GM21526 (cell line): Measurements from ENCODE around the gene VIPR2.
"Not testable (repeated sequence)": the region's sequence is repeated elsewhere in the genome, so short reads cannot be mapped to it uniquely, and the experiment has no call there.

Source experiments
- ATAC-seq: cut with Tn5 transposase; IDR thresholded peaks from one replicate; pipeline ENCODE4 v1.9.1; 2021; ENCODE audit warnings: moderate library complexity; ENCODE audit not compliant: unreplicated experiment, low FRiP score

The VIPR2 gene

DNA sequence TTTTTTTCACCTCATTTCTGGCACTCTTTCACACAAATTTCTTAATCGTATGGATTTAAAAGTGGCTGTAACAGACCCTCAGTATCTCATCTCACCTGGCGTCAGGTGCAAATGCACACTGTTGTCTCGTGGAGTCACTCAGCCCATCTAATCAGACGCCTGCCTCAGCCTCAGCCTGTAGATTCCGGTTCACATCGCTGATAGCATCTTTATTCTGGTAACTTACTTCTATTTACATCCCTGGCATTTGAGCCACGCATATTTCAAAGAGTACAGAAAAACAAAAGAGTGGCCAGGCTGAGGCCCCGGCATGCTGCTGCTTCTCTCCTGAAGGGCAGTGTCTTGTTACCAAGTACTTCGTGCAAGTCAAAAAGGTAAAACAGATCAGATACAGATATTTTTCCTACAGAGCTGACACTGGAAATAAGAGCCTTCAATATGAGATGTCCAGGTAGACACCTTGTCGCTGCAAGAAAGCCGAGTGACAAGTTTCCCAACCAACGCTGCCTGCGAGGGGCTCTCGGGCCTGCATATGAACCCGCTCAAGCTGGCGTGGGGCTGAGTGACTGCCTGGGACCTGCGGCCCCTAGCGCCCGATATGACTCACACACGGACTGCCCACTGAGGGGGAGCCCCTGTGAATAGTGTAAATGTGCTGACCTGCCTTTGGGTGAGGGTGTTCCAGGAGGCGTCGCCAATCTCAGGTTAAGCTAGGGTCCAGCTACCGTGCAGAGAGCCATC, 4.3 kb downstream of the VIPR2 start:
- ATAC-seq, result no peak

DNA sequence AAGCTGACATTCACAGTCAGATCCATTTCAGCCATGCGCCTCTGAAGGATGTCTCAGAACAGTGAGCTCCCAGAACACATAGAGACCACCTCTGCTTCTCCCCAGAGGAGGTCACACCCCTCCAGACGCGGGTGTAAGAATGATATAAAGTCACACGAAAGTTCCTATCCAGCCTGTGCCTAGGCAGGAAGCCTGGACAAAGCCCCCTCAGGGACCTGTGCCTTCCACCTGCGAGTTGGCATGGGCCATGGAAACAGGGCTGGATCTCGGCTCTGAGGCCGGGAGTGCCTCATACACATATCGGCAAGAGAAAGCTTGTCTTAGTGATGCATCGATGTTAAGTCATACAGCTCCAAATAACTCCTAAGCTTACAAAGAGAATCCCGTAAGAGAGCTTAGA, 5.0 kb downstream of the VIPR2 start:
- no peak for ATAC-seq

DNA sequence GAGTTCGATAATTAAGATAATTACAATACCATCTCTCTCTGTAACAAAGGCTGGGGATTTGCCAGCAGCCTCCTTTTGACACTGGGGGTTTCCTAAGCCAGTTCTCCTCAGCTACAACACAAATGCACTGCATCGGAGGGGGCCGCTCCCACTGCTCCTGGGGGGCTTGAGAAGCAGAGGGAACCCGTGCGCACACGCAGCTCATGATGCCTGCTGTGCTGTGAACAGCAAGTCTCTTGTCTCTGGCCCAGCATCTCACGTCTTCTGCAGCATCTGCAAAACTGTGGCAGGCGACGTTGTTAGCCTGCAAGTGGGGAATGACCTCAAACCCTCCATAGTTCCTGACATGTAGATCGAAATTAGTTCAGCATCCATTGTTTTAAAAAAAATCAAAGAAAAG, 5.5 kb downstream of the VIPR2 start:
- no peak for ATAC-seq

DNA sequence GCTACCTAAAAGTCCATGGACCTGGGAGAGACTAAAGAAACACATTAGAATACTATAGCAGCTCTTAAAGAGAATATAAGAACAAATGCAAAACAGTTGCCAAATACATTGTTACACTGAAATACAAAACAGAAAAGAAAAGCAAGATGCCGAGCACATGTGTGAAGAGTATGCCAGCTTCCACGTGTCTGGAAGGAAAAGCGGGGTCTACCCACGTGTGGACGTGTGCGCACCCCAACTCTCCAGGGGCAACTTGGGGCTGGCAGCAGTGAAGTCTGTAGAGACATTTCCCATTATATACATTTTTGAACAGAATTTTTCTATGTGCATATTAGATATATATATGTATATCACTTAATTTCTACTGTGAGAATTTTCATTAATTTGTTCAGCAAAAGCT, 6.2 kb downstream of the VIPR2 start:
- ATAC-seq, result no peak

DNA sequence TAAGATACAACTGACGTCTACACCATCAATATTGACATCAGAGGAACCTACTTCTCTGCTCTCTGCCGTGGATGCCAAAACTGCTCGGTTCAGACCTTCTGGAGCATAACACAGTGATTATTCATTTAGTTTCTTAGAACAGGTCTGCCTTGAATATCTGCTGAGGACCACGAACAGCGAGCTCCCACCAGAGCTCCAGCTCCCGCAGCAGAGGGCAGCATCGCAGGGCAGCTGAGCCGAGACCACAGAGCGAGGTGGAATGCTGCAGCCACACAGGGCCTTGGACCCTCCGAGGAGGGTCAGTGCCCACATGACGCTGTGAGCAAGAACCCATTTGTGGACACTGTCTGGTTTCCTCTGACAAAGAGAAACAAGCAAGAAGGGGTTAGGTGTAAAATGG, 6.8 kb downstream of the VIPR2 start:
- no peak for ATAC-seq

DNA sequence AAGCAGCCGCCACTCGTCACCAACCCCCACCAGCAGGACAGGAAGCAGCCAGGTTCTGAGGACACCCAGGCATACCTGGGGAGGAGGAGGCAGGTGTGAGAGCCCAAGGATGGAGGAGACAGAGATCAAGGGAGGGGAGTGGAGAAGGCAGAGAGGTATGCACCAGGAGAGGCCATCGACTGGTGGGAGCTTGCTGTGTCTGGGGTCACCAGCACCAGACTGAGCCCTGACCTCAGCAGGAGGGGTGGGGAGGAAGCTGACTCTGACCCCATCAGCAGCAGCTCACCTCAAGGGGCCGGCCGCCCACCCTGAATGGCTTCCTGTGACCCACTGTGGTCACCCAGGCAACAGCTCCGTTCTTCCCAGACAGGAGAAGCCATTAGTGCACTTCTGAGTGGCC, 7.8 kb downstream of the VIPR2 start:
- ATAC-seq, result no peak

DNA sequence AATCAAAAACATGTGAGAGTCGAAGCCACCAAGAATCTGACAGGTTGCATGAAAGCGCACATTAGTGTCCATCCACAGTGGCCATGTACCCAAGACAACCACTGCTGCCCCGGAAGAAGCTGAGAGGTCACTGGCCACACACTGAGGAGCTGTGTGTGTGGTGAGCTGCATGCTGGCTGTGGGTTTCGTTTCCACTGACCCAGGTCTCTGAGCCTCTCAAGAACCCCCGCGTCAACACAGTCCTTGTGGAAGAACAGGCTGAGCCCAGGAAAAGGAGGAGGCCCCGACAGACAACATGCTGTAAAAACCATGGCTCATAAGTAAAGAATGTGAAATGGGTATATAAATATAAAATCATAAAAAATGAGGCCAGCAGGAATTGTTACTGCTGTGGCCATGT, 8.2 kb downstream of the VIPR2 start:
- ATAC-seq, result no peak

DNA sequence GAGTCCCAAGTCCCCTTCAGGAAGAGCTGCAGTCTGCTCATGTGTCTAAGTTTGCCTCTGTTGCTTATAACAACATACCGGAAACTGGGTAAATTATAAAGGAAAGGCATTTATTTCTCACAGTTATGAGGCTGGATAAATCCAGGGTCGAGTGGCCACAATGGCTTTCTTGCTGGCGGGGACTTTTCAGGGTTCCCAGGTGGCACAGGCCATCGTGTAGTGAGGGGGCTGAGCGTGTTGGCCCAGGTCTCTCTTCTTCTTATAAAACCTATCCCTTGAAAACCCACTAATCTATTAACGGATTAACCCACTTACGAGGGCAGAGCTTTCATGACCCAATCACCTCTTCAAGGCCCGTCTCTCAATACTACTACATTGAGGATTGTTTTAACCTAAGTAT, 8.7 kb downstream of the VIPR2 start:
- no peak for ATAC-seq

DNA sequence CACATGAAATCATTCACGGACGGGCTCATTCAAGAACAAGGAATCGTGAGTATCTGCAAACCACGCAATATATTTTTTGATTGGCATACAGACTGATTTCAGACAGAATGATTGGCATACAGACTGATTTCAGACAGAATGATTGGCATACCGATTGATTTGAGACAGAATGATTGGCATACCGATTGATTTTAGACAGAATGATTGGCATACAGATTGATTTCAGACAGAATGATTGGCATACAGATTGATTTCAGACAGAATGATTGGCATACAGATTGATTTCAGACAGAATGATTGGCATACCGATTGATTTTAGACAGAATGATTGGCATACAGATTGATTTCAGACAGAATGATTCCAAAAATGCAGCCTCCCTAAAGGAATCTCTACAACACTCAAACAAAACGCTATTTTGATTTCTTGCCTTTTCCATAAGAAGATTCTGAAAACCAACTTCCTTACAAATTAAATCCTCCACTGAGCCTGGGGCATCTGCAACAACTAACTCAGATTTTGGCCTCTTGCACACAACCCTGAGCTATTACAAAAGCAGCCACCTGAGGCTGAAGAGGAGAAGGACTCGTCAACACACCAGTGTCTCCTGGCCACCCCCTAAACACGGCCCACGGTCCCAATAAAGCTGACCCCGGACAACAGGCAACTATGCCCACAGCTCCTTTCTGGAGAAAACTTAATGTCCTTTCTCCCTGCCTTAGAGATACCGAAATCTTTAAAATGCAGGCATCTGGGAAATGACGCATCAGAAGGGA, 11.8 kb downstream of the VIPR2 start:
- not testable (repeated sequence) for ATAC-seq

DNA sequence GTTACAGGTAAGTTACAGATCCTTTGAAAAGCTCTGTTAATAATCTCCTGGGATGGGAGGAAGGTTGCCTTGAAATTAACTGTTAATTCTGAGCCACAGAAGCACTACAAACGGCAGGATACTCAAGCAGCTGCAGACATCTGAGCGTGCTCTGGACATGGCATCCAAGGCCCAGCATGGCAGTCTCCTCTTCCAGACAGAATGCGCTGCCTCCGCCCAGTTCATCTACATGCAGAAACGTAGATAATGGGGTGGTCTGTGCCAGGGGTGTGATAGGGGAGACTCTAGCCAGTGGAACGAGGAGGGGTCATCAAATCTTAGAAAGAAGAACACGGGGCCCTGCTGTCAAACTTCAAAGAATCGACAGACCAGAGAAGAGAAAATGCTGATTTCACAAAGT, 13.8 kb downstream of the VIPR2 start:
- ATAC-seq, result no peak

DNA sequence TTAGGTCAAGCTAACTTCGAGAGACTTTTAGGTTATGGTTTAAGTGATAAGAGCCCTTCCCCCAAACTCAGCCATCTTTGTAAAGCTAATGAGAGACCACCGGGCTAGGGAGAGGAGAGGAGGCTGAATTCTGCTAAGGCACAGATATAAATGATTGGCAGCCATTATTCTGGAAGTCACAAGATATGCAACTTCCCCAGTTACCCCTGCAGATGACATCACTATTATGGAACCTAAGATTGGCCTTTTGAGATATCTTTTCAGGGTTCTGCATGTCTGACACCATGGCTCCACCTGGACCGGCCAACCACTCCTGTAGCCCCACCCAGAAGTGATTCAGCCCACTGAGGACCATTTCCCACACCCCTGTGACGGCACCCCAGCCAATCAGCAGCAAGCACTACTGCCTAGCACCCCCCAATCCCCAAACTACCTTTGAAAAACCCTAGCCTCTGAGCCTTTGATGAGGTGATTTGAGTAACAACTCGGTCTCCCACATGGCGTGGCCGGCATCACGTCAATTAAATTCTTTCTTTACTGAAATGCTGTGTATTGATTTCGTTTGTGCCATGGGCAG, 14.4 kb downstream of the VIPR2 start:
- ATAC-seq, result no peak

DNA sequence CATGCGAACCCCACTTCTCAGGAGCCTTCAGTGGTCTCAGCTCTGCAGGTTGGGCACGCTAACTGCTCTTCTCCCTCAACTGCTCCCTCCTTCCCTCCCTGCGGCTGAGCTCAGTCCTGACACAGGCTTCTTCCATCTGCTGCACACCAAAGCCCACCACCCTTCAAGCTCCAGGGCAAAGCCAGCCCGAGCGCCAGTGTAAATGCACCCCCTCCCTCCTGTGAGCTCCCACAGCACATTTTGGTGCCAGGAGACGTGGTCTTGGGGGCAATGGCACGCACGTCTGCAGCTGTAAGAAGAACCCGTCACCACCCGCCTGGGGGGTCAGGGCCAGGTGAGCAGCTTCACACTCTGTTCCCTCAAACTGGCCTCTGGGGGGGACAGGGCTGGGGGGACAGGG, 15.9 kb downstream of the VIPR2 start:
- no peak for ATAC-seq

DNA sequence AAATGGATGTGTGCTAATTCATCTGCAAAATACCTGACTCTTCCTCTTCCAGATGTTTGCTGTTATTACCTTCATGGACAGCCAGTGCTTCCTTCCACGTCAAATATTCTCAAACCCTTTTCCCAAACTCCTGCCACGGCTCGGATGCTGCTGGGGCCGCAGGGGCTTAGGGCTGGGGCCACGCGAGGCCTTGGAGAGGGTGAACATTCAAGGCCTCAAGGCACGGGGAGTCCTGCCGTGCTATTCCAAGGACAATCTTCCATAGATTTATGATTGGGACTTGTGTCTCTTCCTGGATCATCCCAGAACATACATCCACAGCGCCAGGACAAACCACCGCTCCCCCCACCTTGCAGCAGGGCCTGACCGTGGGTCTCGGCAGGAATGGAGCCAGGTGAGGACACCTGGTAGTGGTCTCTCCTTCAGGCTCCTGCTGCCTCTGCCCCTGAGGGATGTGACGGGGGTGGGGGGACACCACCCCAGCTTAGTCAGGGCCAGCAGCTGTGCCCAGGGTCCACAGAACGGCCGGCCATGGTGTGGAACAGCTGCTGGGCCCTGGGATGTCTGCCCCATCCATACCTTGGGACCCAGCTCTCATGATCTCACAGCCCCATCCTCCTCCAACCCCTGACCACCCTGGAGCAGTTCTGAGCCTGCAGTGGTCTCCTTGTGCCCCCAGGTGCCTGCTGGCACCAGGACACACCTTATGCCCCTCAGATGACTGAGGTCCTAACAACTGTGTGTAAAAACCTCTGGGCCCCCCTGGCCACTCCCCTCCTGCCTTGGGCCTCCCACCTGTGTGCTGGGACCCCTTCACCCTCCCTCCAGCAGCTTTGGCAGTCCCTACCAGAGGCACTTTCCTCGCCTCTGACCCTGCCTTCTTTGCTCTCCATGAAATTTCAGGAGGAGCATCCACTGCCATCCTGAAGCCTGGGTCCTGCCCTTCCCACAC, 16.7 kb downstream of the VIPR2 start:
- ATAC-seq, result no peak

DNA sequence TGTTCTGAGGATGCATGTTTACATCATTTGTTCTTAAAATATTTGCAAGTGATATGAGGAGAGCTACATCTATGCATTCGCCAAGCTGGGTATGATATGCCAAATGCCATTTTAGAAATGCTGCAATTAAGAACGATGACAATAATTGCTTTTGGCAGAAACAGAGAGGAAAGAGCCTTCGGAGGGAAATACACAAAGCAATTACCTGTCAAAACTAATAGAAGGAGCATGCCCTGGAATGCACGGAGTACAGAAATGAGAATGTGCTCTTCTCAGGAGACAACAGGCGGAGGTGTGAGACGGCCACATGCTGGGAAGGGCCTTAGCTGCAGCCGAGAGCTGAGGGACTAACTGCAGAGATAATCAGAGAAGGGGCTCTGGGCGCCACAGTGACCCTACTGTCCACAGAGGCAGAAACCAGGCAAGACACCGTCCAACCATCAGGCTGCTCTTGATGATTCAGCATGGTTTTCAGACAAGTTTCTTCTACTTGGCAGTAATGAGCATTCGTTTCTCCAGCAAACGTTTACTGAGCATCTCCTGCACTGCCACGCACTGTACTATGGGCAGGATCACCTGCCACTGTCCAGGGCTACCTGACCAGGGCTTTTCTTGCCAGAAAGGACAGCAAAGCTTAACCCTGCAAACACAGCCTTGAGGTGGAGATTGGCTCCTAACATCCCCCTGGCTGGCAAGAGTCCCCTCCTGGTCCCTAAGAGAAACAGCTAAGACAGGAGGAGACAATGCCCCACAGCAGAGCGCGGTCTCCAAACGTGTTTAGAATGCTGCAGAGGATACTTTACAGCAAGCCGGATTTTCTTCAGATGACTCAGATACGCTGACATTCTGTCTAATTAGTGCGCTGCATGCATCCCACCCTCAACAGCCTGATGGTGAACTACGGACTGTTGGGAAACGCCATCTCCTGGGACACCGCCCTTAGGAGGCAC, 18.1 kb downstream of the VIPR2 start:
- no peak for ATAC-seq

DNA sequence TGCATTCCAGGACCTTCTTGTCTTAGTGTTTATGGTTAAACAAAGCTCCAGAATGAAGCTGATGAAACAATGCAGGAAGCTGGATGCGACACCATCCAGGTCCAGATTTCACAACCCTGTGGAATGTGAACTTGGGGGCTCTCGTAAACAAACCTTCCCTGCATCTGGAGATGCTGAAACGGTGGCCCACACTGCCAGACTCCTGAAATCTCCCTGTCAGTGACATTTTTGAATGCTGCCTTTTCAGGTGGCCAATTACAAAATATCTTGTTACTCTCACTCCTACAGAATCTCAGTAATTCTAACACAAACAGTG, 18.8 kb downstream of the VIPR2 start:
- ATAC-seq, result no peak

DNA sequence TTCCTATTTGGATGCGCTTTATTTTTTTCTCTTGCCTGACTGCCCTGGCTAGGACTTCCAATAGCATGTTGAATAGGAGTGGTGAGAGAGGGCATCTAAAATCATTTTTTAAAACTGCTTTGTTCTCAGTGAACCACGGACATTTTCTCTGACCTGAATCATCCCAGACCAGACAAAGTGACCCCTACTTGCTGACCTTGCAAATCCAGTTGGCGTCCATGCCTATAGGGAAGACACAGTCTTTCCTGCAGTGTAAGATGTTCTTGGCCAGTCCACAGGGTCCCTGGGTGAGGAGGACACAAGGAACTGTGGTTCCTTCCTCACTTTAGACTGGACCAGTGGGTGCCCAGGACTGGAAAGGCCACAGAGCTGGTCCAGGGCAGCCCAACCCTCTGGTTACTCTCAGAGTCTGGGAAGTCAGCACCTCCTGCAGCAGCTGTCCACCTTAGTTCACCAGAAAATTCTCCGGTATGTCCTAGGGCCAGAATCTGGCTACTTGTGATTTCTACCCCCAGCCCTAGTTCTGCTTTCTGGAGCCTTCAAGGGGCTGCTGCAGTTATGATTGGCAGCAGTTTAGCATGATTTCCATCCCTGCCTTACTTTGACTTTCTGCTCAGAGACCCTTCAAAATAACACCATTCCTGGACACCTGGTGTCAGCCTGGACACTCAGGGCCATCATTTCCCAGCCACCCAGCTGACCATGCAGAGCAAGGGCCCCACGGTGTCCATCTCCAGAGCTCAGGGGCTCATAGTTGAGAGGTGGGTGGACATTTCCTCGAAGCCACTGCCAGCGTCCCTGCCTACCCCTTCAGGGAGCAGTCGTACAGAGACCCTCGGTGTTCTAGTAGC, 19.3 kb downstream of the VIPR2 start:
- ATAC-seq, result no peak

DNA sequence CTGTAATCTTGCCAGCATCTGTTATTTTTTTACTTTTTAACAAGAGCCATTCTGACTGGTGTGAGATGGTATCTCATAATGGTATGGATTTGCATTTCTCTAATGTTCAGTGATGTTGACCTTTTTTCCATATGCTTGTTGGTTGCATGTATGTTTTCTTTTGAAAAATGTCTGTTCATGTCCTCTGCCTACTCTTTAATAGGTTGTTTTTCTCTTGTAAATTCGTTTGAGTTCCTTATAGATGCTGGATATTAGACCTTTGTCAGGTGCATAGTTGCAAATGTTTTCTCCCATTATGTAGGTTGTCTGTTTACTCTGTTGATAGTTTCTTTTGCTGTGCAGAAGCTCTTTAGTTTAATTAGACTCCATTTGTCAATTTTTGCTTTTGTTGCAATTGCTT, 20.9 kb downstream of the VIPR2 start:
- not testable (repeated sequence) for ATAC-seq

DNA sequence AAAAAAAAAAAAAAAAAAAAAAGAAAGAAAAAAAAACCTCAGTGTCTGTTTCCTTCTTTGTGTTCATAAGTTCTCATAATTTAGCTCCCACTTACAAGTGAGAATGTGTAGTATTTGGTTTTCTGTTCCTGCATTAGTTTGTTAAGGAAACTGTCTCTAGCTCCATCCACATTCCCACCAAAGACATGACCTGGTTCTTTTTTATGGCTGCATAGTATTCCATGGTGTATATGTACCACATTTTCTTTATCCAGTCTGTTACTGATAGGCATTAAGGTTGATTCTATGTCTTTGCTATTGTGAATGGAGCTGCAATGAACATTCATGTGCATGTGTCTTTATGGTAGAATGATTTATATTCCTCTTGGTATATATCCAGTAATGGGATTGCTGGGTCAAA, 21.4 kb downstream of the VIPR2 start:
- ATAC-seq, result not testable (repeated sequence)

DNA sequence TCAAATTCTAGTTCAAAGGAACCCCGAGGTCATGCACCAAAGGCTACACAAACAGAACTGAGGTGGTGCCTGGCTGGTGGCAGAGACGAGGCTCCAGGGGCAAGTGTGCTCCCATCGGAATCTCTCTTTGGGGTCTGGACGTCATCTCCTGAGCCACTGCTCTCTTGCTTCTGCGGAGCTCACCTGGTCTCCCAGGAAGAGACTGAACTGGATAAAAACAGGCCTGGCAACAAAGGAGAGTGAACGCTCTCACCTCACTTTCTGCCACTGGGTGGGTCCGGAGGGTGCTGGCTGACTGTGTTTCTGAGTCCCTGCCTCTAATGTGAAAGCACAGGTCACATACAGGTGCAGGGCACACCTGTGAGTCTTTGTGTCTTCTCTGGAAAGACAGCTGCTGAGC, 22.4 kb downstream of the VIPR2 start:
- ATAC-seq, result no peak
